ENCODE measurements around the gene MISP.

- TF ChIP-seq, protein P1, sequence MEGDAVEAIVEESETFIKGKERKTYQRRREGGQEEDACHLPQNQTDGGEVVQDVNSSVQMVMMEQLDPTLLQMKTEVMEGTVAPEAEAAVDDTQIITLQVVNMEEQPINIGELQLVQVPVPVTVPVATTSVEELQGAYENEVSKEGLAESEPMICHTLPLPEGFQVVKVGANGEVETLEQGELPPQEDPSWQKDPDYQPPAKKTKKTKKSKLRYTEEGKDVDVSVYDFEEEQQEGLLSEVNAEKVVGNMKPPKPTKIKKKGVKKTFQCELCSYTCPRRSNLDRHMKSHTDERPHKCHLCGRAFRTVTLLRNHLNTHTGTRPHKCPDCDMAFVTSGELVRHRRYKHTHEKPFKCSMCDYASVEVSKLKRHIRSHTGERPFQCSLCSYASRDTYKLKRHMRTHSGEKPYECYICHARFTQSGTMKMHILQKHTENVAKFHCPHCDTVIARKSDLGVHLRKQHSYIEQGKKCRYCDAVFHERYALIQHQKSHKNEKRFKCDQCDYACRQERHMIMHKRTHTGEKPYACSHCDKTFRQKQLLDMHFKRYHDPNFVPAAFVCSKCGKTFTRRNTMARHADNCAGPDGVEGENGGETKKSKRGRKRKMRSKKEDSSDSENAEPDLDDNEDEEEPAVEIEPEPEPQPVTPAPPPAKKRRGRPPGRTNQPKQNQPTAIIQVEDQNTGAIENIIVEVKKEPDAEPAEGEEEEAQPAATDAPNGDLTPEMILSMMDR (IDR thresholded peaks at IDR 0.05; ENCODE audit: insufficient read depth, low read length) = no peak
- TF ChIP-seq GABPA (IDR thresholded peaks at IDR 0.05; ENCODE audit: low read depth) (no peak), SPI1 (IDR thresholded peaks at IDR 0.05; ENCODE audit: borderline replicate concordance, low read depth) (no peak), REST (IDR thresholded peaks at IDR 0.05; ENCODE audit: insufficient replicate concordance, low read depth) (no peak), POLR2AphosphoS5 (IDR thresholded peaks at IDR 0.05; ENCODE audit: low read depth) (no peak)
Observed at GRCh38 chr19:754530-754929, 3.6 kb downstream of the MISP start.
